CD4-positive, alpha-beta T cell treated with Interleukin-1 beta for 1 hour (primary cell): ENCODE data around the gene SLC4A2.

ENCODE experiments used
- DNase-seq, 2 donors: peaks; one replicate each; pipeline ENCODE4 v3.0.0-alpha.2; 2020 to 2022

The SLC4A2 gene

DNA sequence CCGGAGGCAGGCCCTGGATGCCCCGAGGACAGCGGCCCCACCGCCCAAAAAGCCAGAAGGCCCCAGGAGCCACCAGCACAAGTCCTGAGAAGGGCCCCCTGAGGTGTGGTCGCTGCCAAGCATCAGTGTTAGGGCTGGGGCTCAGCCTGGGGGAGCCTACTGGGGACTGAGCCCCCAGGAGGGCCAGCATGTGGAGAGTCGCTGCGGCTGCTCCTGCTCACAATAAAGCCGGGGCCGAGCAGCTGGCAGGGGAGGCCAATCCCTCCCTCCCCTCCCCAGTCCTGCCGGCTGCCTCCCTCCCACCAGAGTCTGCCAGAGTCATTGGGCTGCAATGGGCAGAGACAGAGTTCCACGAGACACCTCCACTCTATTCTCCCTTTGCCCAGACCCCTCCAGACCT lies 14.1 kb upstream of the SLC4A2 start:
- no peak for DNase-seq

GRCh38 chr7:151045967-151046366 lies 13.4 kb upstream of the SLC4A2 start:
- no peak for DNase-seq

- no peak for DNase-seq
Observed at GRCh38 chr7:151046603-151047573, 12.5 kb upstream of the SLC4A2 start.

DNA sequence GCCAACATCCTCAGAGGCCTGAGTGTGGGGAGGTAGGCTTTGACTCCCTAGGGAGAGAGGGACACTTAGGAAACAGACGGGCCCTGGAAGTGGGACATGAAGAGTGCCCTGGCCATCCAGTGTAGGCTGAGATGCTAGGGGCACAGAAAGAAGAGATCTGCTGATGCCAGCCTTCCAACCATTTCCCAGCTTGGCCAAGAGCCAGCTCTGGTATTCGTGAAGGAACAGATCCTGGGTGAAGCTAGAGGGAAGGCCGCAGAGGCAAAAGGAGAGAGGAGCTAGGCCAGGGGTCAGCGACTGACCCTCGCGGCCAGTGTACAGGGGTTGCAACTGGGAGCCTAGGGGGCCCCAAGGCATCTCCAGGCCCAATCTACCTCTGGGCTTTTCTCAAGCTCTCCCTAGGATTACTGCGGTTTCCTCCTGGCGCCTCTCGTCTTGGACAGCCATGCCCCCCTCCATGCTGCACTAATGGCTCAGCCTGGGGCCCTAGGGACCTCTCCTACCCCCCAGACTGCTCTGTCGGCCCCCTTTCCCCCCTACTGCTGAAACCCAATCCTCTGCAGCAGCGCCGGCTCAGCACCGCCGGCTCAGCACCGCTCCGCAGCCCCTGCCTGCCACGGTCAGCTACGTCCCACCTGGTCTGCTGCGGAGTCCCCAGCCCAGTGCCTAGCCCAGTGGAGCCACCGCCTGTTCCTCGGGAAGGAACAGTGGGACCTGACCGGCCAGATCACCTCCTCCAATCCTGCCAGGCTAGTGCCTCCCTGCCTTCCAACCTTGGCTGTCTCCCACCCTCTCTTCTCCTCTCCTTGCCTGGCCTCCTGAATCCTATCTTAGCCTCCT lies 11.2 kb upstream of the SLC4A2 start, which contains the start of gene ASIC3:
Gene ASIC3, plus strand, starts transcription at position 556 of the 840 bp plus-strand sequence. CDS start 355 bp downstream, outside the sequence.
- DNase-seq, result no peak

GRCh38 chr7:151048911-151049463 lies 10.4 kb upstream of the SLC4A2 start:
- DNase-seq, result no peak

DNA sequence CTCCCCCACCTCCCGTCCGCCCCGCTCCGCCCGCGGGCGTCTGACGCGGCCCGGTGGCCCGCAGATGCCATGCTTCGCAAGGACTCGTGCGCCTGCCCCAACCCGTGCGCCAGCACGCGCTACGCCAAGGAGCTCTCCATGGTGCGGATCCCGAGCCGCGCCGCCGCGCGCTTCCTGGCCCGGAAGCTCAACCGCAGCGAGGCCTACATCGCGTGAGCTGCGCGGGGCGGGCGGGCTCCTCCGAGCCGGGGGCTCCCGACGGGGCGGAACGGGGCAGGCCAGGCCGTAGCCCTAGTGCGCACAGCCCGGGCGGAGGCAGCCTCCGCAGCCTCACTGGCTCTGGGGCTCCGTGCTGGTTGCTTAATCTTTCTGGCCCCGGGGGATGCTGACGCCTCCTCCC lies 8.3 kb upstream of the SLC4A2 start:
- DNase-seq, result peak; percentile 44 to 56

- DNase-seq, result no peak
Observed at GRCh38 chr7:151053096-151053495, 6.3 kb upstream of the SLC4A2 start.

- DNase-seq, result no peak
Observed at GRCh38 chr7:151053751-151054150, 5.6 kb upstream of the SLC4A2 start.

DNA sequence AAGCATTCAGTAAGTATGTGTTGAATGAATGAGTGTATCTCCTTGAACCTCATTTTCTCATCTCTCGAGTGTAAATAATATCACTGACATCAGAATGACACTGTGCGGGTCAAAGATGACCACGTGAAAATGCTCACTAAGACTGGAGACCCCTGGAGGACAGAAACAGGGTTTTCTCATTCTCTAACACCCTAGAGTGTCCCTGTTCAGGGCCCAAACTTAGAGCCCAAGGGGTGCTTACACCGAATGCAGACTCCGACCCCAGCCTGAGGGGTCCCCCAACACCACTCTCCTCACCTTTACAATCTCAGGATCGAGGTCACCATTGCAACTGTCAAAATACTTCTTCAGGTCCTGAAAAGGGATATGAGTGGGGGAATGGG lies 3.1 kb upstream of the SLC4A2 start:
- no peak for DNase-seq

GRCh38 chr7:151056666-151057505 lies 2.5 kb upstream of the SLC4A2 start:
- no peak for DNase-seq

GRCh38 chr7:151057506-151057988 lies 1.8 kb upstream of the SLC4A2 start, which contains the start of gene CDK5:
CDK5 (minus strand) TSS chr7:151057897; CDS start chr7:151057848, 49 bp downstream.
- DNase-seq, result peak in 1 of 2 donors; percentile 9

DNA sequence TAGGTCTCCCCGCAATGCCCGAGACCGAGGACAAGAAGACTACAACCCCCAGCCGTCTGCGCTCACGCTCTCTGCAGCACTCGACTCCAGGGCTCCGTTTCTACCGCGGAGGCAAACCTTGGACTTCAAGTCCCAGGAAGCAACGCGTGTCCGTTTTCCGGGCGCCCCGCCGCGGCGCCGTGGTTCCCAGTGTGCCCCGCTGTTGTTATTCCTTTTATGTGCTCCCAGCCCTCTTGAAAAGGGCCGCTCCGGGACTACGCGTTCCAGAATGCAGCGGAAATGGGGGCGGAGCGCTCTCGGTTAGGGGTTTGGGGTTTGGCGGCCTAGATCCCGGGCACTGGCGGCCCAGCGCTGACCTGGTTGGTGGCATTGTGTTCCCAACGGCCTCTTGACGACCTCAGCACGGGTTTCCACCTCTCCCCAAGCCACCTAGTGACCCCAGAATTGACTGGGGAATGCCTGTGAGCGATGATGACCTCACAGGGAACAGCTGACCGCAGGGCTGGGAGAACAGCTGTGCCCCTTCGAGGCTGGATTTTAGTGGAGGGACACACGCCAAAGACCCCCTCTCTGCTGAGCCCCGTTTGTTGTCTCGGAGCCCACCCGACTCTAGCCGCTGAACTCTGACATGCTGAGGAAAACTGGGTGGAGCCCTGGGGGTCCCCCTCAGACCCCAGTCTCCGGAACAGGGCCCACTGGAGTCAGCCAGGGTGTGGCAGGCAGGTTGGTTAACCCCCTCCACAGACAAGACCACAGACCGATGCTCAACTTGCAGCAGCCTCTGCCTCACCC lies 1.2 kb upstream of the SLC4A2 start:
- DNase-seq, result peak; percentile 98

GRCh38 chr7:151058781-151059366 lies 515 bp upstream of the SLC4A2 start:
- peak in 1 of 2 donors; percentile 15 for DNase-seq

DNA sequence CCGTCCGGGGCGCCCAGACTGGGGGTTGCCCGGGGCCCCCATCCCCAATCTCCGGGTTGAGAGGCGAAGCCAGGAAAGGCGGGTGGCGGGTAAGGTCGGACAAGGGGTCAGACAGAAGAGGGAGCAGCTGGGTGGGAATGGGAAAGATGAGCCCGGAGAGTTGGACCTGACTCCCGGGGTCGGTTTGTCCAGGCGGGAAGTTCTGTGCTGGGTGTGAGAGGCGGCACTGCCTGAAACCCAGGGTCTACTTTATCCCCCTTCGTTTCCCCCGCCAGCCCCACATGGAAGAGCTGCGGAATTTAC lies 675 bp downstream of the SLC4A2 start:
- DNase-seq, result no peak

- no peak for DNase-seq
Observed at GRCh38 chr7:151060416-151061212, 1.2 kb downstream of the SLC4A2 start.

DNA sequence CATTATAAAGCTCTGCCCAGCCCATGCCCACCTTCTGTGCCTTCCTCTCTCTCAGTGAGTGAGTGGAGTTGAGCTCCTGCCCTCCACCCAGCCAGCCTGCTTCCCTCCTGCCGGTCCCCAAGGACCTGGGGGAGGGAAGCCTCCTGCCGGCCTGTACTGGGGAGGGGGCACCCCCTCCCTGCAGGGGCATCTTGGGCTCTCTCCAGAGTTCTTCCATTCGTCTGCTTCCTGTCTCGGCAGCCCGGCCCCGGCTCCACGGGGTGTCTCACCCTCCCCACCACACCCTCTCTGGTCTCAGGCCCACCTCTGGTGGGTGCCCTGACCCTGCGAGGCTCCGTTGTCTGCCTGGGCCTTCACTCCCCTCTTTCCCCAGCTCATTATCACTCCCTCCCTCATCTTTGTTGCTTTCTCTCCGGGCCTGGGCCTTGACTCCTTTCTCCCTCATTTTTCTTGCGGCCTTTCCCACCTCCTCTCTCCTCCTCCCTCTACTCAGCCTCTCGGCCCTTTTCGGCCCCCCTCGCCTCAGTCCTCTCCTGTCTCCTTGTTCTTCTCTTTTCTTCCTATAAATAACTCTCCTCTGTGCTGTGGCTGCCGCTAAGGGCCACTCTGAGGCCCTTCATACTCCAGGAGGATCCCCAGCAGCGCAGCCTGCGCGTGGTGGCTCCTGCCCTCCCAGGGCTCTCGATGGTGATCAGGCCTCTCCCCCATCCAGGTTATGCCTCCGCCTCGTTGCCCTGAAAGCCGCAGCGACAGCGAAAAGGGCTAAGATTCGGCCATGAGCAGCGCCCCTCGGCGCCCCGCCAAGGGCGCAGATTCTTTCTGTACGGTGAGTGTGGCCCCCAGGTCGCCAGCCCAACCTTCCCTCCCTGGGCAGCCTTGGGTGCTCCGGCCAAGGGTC lies 2.1 kb downstream of the SLC4A2 start:
- DNase-seq, result no peak

DNA sequence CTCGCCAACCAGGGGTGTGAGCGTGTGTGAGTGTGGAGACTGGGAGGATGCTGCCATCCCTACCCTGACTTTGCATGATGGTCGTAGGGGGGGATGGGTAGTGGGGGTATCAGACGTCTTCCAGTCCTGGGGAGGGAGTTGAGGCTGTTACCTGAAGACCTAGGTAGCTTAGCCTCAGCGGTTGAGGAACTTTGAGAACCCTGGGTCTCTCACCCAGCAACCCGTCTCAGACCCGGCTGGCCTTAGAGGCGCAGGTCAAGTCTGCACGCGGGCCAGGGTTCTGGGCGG lies 2.7 kb downstream of the SLC4A2 start:
- DNase-seq, result no peak

GRCh38 chr7:151062399-151063211 lies 3.2 kb downstream of the SLC4A2 start:
- no peak for DNase-seq
